NCI-H2081 treated with DMSO at 0.1 percent for 48 hours (cell line): ENCODE measurements around the gene PCDHB2.
"Not testable (repeated sequence)": the region's sequence is repeated elsewhere in the genome, so short reads cannot be mapped to it uniquely, and the experiment has no call there.

ENCODE experiments used
- DNase-seq: peaks from one replicate; lab custom pipeline; 2025; lab: John Stamatoyannopoulos, UW

The PCDHB2 gene

GRCh38 chr5:141094481-141095262 lies at the start of gene PCDHB2:
Gene PCDHB2 (plus strand): TSS chr5:141094615. CDS start chr5:141094791, 176 bp downstream.
- DNase-seq, result peak; percentile 22

- DNase-seq, result no peak
Measured at GRCh38 chr5:141050622-141051520, 43.5 kb upstream of the PCDHB2 start, which contains the start of gene PCDHB1. Gene PCDHB1 (plus strand): TSS chr5:141051374. CDS start chr5:141051471, 97 bp downstream.

GRCh38 chr5:141051521-141051866 lies 42.9 kb upstream of the PCDHB2 start:
- DNase-seq, result no peak

GRCh38 chr5:141077826-141078225 lies 16.6 kb upstream of the PCDHB2 start:
- DNase-seq, result no peak

GRCh38 chr5:141082228-141082627 lies 12.2 kb upstream of the PCDHB2 start:
- DNase-seq, result no peak

GRCh38 chr5:141084487-141084989 lies 9.9 kb upstream of the PCDHB2 start:
- DNase-seq, result peak; percentile 29

GRCh38 chr5:141095263-141095641 lies 837 bp downstream of the PCDHB2 start:
- no peak for DNase-seq

- DNase-seq, result not testable (repeated sequence)
Measured at GRCh38 chr5:141096181-141096580, 1.8 kb downstream of the PCDHB2 start.

- not testable (repeated sequence) for DNase-seq
Measured at GRCh38 chr5:141096586-141096985, 2.2 kb downstream of the PCDHB2 start.

- DNase-seq, result no peak
Measured at GRCh38 chr5:141100243-141100805, 5.9 kb downstream of the PCDHB2 start, which contains the start of gene PCDHB3. Gene PCDHB3 (plus strand): TSS chr5:141100473. CDS start chr5:141100650, 177 bp downstream.

- no peak for DNase-seq
Measured at GRCh38 chr5:141101059-141101458, 6.6 kb downstream of the PCDHB2 start.

- not testable (repeated sequence) for DNase-seq
Measured at GRCh38 chr5:141102070-141102469, 7.7 kb downstream of the PCDHB2 start.

- not testable (repeated sequence) for DNase-seq
Measured at GRCh38 chr5:141102471-141102870, 8.1 kb downstream of the PCDHB2 start.

GRCh38 chr5:141105350-141105749 lies 10.9 kb downstream of the PCDHB2 start:
- DNase-seq, result no peak

GRCh38 chr5:141119250-141119649 lies 24.8 kb downstream of the PCDHB2 start:
- DNase-seq, result no peak

- no peak for DNase-seq
Measured at GRCh38 chr5:141121563-141121962, 27.1 kb downstream of the PCDHB2 start, which contains the start of gene PCDHB4. Gene PCDHB4 (plus strand): TSS chr5:141121818. CDS start chr5:141121999, 181 bp downstream.

- DNase-seq, result no peak
Measured at GRCh38 chr5:141121985-141122384, 27.6 kb downstream of the PCDHB2 start.

- DNase-seq, result not testable (repeated sequence)
Measured at GRCh38 chr5:141123396-141124135, 29.2 kb downstream of the PCDHB2 start.

GRCh38 chr5:141127305-141127704 lies 32.9 kb downstream of the PCDHB2 start:
- DNase-seq, result no peak

- DNase-seq, result no peak
Measured at GRCh38 chr5:141135030-141135717, 40.8 kb downstream of the PCDHB2 start, which contains the start of gene PCDHB5. Gene PCDHB5 (plus strand): TSS chr5:141135206. CDS start chr5:141135435, 229 bp downstream.
